ENCODE measurements around the gene BEGAIN. TPM values are rescaled to one million over a fixed set of nuclear protein-coding genes. Genes with fewer than 3 reads are reported as not detected.

The BEGAIN gene
- total RNA-seq, 2 experiments from 2014 or later = 0.76 TPM; not detected in 1

GRCh38 chr14:100556140-100556475 lies 31.1 kb downstream of the BEGAIN start:
- Histone ChIP-seq H4K20me1 (ENCODE audit: insufficient read depth, low read length) (no peaks in the 10 kb centered on the region), H3K4me2 (ENCODE audit: low read length) (no peak overlapping the region), H3K4me1 (ENCODE audit: insufficient read depth, low read length, poor library complexity, severe bottlenecking) (no peaks in the 10 kb centered on the region), H3K9me3 (ENCODE audit: low read length) (no peaks in the 10 kb centered on the region), H3K4me3 (ENCODE audit: low read depth, low read length, poor library complexity, severe bottlenecking) (no peak overlapping the region), H2AFZ (ENCODE audit: low read length) (no peak overlapping the region), H3K27ac (ENCODE audit: low read depth, low read length, poor library complexity, severe bottlenecking) (no peak overlapping the region), H3K79me2 (ENCODE audit: insufficient read depth, low read depth, low read length) (no peaks in the 10 kb centered on the region), H3K9me2 (ENCODE audit: insufficient read depth, low read length) (no peaks in the 10 kb centered on the region), H3K36me3 (ENCODE audit: insufficient read depth, low read length) (no peaks in the 10 kb centered on the region)
- CTCF ChIA-PET (ENCODE audit: unreplicated experiment) = no interaction called here
- intact Hi-C loops (cut with micrococcal nuclease; ENCODE audit: unreplicated experiment) = no loop called here
- no peak for TF ChIP-seq EZH2phosphoT487 (IDR thresholded peaks at IDR 0.05; ENCODE audit: borderline replicate concordance, low read depth, low read length)
- TF ChIP-seq, protein P1, sequence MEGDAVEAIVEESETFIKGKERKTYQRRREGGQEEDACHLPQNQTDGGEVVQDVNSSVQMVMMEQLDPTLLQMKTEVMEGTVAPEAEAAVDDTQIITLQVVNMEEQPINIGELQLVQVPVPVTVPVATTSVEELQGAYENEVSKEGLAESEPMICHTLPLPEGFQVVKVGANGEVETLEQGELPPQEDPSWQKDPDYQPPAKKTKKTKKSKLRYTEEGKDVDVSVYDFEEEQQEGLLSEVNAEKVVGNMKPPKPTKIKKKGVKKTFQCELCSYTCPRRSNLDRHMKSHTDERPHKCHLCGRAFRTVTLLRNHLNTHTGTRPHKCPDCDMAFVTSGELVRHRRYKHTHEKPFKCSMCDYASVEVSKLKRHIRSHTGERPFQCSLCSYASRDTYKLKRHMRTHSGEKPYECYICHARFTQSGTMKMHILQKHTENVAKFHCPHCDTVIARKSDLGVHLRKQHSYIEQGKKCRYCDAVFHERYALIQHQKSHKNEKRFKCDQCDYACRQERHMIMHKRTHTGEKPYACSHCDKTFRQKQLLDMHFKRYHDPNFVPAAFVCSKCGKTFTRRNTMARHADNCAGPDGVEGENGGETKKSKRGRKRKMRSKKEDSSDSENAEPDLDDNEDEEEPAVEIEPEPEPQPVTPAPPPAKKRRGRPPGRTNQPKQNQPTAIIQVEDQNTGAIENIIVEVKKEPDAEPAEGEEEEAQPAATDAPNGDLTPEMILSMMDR (conservative IDR thresholded peaks at IDR 0.05; ENCODE audit: low read length) = no peak
- BruUV-seq (replicated peaks) = no TSS peak
- no peak for DNase-seq (ENCODE audit: low spot score)
- POLR2A ChIA-PET = interaction anchor here (0.6 kb wide), 1 partner anchor 1466 kb away, joined by 3 read pairs; no protein-coding TSS in a partner anchor

DNA sequence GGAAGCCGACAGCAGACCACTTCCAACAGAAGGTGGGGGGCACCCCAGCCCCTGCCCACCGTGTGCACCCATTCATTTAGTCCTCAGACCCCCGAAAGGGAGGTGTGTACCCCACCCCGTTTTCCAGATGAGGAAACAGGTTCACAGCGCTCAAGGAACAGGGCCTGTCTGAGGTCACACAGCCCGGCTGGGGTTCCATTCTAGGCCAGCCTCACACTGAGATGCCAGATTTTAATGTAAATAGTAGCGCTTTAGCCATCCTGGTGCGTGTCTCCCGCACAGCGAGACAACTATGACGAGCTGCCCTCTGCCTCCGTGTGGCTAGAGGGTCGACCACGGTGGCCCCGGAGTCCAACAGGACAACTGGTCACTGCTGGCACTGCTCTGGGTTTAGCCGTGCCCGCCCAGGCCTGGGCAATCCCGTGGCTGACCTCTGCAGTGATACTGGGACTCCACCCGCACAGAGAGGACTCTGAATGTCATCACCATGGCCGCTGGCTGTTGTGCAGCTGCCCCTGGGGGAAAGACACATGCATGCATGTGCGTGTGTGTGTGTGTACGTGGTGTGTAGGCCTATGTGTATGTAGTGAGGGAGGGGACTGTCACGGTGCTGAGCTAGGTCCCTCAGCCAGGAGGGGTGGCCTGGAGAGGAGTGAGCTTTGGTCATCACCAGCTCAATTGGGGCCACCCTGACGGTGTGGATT lies 31.6 kb downstream of the BEGAIN start:
- Histone ChIP-seq H3K9me3 (ENCODE audit: low read length) (no peaks in the 10 kb centered on the region), H3K79me2 (ENCODE audit: insufficient read depth, low read depth, low read length) (no peaks in the 10 kb centered on the region), H3K36me3 (ENCODE audit: insufficient read depth, low read length) (no peaks in the 10 kb centered on the region), H3K4me1 (ENCODE audit: insufficient read depth, low read length, poor library complexity, severe bottlenecking) (no peaks in the 10 kb centered on the region), H3K4me3 (ENCODE audit: low read depth, low read length, poor library complexity, severe bottlenecking) (no peak overlapping the region), H3K4me2 (ENCODE audit: low read length) (no peak overlapping the region), H4K20me1 (ENCODE audit: insufficient read depth, low read length) (no peaks in the 10 kb centered on the region), H2AFZ (ENCODE audit: low read length) (no peak overlapping the region), H3K9me2 (ENCODE audit: insufficient read depth, low read length) (no peaks in the 10 kb centered on the region), H3K27ac (ENCODE audit: low read depth, low read length, poor library complexity, severe bottlenecking) (no peak overlapping the region)
- ChIA-PET POLR2A (no interaction called here), CTCF (ENCODE audit: unreplicated experiment) (no interaction called here)
- intact Hi-C loops (cut with micrococcal nuclease; ENCODE audit: unreplicated experiment) = no loop called here
- TF ChIP-seq, protein P1 (conservative IDR thresholded peaks at IDR 0.05; ENCODE audit: low read length) = no peak
- TF ChIP-seq EZH2phosphoT487 (IDR thresholded peaks at IDR 0.05; ENCODE audit: borderline replicate concordance, low read depth, low read length) = no peak
- BruUV-seq (replicated peaks) = no TSS peak
- no peak for DNase-seq (ENCODE audit: low spot score)

GRCh38 chr14:100554696-100555320 lies 32.4 kb downstream of the BEGAIN start:
- CTCF ChIA-PET (ENCODE audit: unreplicated experiment) = no interaction called here
- no TSS peak for BruUV-seq (replicated peaks)
- no peaks in the 10 kb centered on the region for H3K79me2 ChIP-seq (ENCODE audit: insufficient read depth, low read depth, low read length)

More at GRCh38 chr14:100554696-100555320, 32.4 kb downstream of the BEGAIN start:
- Histone ChIP-seq H3K36me3 (ENCODE audit: insufficient read depth, low read length) (no peaks in the 10 kb centered on the region), H3K27ac (ENCODE audit: low read depth, low read length, poor library complexity, severe bottlenecking) (no peak overlapping the region), H3K9me2 (ENCODE audit: insufficient read depth, low read length) (no peaks in the 10 kb centered on the region), H3K4me1 (ENCODE audit: insufficient read depth, low read length, poor library complexity, severe bottlenecking) (no peaks in the 10 kb centered on the region), H3K4me3 (ENCODE audit: low read depth, low read length, poor library complexity, severe bottlenecking) (no peak overlapping the region), H4K20me1 (ENCODE audit: insufficient read depth, low read length) (no peaks in the 10 kb centered on the region), H3K9me3 (ENCODE audit: low read length) (no peaks in the 10 kb centered on the region), H2AFZ (ENCODE audit: low read length) (no peak overlapping the region), H3K4me2 (ENCODE audit: low read length) (no peak overlapping the region)
- intact Hi-C loops (cut with micrococcal nuclease; ENCODE audit: unreplicated experiment) = no loop called here
- TF ChIP-seq, protein P1 (conservative IDR thresholded peaks at IDR 0.05; ENCODE audit: low read length) = no peak
- TF ChIP-seq EZH2phosphoT487 (IDR thresholded peaks at IDR 0.05; ENCODE audit: borderline replicate concordance, low read depth, low read length) = no peak
- DNase-seq (ENCODE audit: low spot score) = no peak
- POLR2A ChIA-PET = no interaction called here
